Heart left ventricle (tissue), 16 donors: ENCODE data around the gene PRPF6. TPM values are rescaled to one million over a fixed set of nuclear protein-coding genes. Genes with fewer than 3 reads are reported as not detected.

Source experiments
- ATAC-seq, 4 donors: fragments of 200-7000 bp; cut with Tn5 transposase; one replicate each; pipeline ENCODE4 v1.9.1; 2020 to 2022; ENCODE audit warnings: moderate library complexity in 4 of 4, mild to moderate bottlenecking in 3 of 4, moderate number of reproducible peaks in 1 of 4
- DNase-seq, 5 donors: peaks; one replicate each; pipeline ENCODE4 v3.0.0-alpha.2; 2020
- H3K27ac ChIP-seq, 12 donors: fragments of 200-600 bp; sonication (generic) in 4 of 12; one replicate each; pipeline versions ENCODE4 v1.5.0 to v1.8.0; 2016 to 2022; ENCODE audit warnings: mild to moderate bottlenecking in 2 of 12
- H3K27me3 ChIP-seq, 9 donors: fragments of 200-600 bp; sonication (generic) in 2 of 9; one replicate each; pipeline versions ENCODE4 v1.5.1 to v1.8.0; 2016 to 2022; ENCODE audit warnings: mild to moderate bottlenecking in 3 of 9
- H3K36me3 ChIP-seq, 9 donors: fragments of 200-600 bp; sonication (generic) in 2 of 9; one replicate each; pipeline versions ENCODE4 v1.5.0 to v1.8.0; 2018 to 2022; ENCODE audit warnings: mild to moderate bottlenecking in 2 of 9
- H3K4me1 ChIP-seq, 12 donors: fragments of 200-600 bp; sonication (generic) in 4 of 12; one replicate each; pipeline versions ENCODE4 v1.5.0 to v1.8.0; 2016 to 2022; ENCODE audit warnings: mild to moderate bottlenecking in 3 of 12
- H3K4me3 ChIP-seq, 12 donors: fragments of 200-600 bp; sonication (generic) in 4 of 12; one replicate each; pipeline versions ENCODE4 v1.5.0 to v1.8.0; 2017 to 2022; ENCODE audit warnings: mild to moderate bottlenecking in 9 of 12, moderate library complexity in 4 of 12
- H3K9me3 ChIP-seq, 12 donors: fragments of 200-600 bp; sonication (generic) in 4 of 12; one replicate each; pipeline versions ENCODE4 v1.5.0 to v1.8.0; 2016 to 2022; ENCODE audit warnings: mild to moderate bottlenecking in 1 of 12
- POLR2A ChIP-seq, 2 donors: fragments of 450-650 bp; IDR thresholded peaks; one replicate each; pipeline ENCODE4 v1.6.1; 2017; ENCODE audit warnings: antibody characterized with exemption in 2 of 2, mild to moderate bottlenecking in 2 of 2, moderate library complexity in 2 of 2
- WGBS, 4 donors: extraction: QIAGEN DNeasy Blood & Tissue Kit in 2 of 4; methylation state at CpG; one replicate each; pipeline versions ENCODE4 v1.1.5 to v1.1.7; 2013 to 2018; 5-methylcytosine and 5-hydroxymethylcytosine counted together
- intact Hi-C, 10 donors: fragments of 100-400 bp; cut with DNase I; formaldehyde crosslinking; loops; one replicate each; pipeline versions ENCODE4 v1.11.1 to v1.14.2; 2022
- polyA plus RNA-seq, 2 donors: library from polyadenylated mRNA; stranded (reverse); fragments of 200-250 nt; gene quantifications; one replicate each; pipeline ENCODE4 v1.2.3, GENCODE V29; 2013
- total RNA-seq, 9 donors: library from RNA; depleted of rRNA in 2 of 9; stranded (reverse); fragments of >200 nt in 2 of 9; fragmentation: NEBNext Ultra II Directional in 3 of 9; extraction: Animal tissue kit (Norgen Biotek cat#: 25700) in 3 of 9; gene quantifications; one replicate each; pipeline versions ENCODE4 v1.1.0 to v1.2.4, GENCODE V29; 2016 to 2023
- TF ChIP-seq, protein P1 (sequence below), 12 donors: fragments of 200-600 bp; sonication (generic) in 4 of 12; IDR thresholded peaks; one replicate each; pipeline versions ENCODE4 v1.5.0 to v1.8.0; 2018 to 2022; ENCODE audit warnings: antibody characterized with exemption in 12 of 12, mild to moderate bottlenecking in 5 of 12
- donor health status: ischemic (EF 13 %, LVEDD 7.1; RV severe dilation, severe dysfunction).
- donor health status: healthy with polysubstance abuse.
- donor health status: DM: no; HTN: yes; CAD: no.
- donor health status: DM: no; HTN: no; CAD: no.
- donor health status: ischemic (EF 25% LVEDD 6.9; RV normal size, moderate dysfunction).
- donor health status: ischemic (EF 25% LVEDD 5.7; RV mildly dilated, moderate dysfunction).
- donor health status: healthy.
- donor health status: DM: yes; HTN: yes; CAD: no.
- donor health status: ischemic (EF 35%, LVEDD 5.7; RV mildly dilated, moderate dysfunction).
- donor health status: nonischemic (EF 11% LVEDD 7.7; RV severe dilation, severe dysfunction).
- donor health status: DM: yes; HTN: yes; CAD: no.
- donor health status: PGD.
- donor health status: ischemic (EF 29% LVEDD 5.4; RV normal size, mild dysfunction).
- donor health status: nonischemic (EF 23%, LVEDD 6.1; RV moderate dilation, normal function).

The PRPF6 gene
- total and polyA plus RNA-seq, 11 donors, result 31.0 to 62.6 (median 47.6) TPM

- Histone ChIP-seq H3K4me3 (no peak overlapping the region), H3K27ac (peak overlapping the region in 1 of 12 donors; percentile 81), H3K36me3 (peaks cover 6 to 90% (median 78%) of the 10 kb centered on the region in 9 donors), H3K27me3 (no peaks in the 10 kb centered on the region), H3K9me3 (no peaks in the 10 kb centered on the region), H3K4me1 (peaks cover 0 to 16% (median 4%) of the 10 kb centered on the region in 12 donors)
- WGBS, 4 donors, result 49 to 70% (median 64%) methylated on average over 4 to 5 of the region's 5 CpGs
- no peak for ATAC-seq
- DNase-seq, result peak in 3 of 5 donors; percentile 20 to 31 (median 24)
- TF ChIP-seq POLR2A (IDR thresholded peaks at IDR 0.05), result no peak
- TF ChIP-seq, protein P1, sequence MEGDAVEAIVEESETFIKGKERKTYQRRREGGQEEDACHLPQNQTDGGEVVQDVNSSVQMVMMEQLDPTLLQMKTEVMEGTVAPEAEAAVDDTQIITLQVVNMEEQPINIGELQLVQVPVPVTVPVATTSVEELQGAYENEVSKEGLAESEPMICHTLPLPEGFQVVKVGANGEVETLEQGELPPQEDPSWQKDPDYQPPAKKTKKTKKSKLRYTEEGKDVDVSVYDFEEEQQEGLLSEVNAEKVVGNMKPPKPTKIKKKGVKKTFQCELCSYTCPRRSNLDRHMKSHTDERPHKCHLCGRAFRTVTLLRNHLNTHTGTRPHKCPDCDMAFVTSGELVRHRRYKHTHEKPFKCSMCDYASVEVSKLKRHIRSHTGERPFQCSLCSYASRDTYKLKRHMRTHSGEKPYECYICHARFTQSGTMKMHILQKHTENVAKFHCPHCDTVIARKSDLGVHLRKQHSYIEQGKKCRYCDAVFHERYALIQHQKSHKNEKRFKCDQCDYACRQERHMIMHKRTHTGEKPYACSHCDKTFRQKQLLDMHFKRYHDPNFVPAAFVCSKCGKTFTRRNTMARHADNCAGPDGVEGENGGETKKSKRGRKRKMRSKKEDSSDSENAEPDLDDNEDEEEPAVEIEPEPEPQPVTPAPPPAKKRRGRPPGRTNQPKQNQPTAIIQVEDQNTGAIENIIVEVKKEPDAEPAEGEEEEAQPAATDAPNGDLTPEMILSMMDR (IDR thresholded peaks at IDR 0.05), result no peak
- intact Hi-C loops, result no loop called here
These were observed 47.3 kb upstream of the PRPF6 start for GRCh38 chr20:63933646-63934045.

GRCh38 chr20:63934271-63935068 lies 46.5 kb upstream of the PRPF6 start:
- 74 to 82% (median 78%) methylated on average over 37 of the region's 37 CpGs for WGBS, 4 donors
- Histone ChIP-seq H3K4me1 (peaks cover 0 to 16% (median 4%) of the 10 kb centered on the region in 12 donors), H3K9me3 (no peaks in the 10 kb centered on the region), H3K27me3 (no peaks in the 10 kb centered on the region), H3K36me3 (peaks cover 6 to 90% (median 78%) of the 10 kb centered on the region in 9 donors), H3K27ac (peak overlapping the region in 1 of 12 donors; percentile 0), H3K4me3 (no peak overlapping the region)
- intact Hi-C loops, result no loop called here
- peak in 2 of 5 donors; percentile 30 to 50 for DNase-seq
- TF ChIP-seq POLR2A (IDR thresholded peaks at IDR 0.05), result no peak
- TF ChIP-seq, protein P1 (IDR thresholded peaks at IDR 0.05), result peak in 10 of 12 donors; percentile 7 to 35 (median 18)
- no peak for ATAC-seq

DNA sequence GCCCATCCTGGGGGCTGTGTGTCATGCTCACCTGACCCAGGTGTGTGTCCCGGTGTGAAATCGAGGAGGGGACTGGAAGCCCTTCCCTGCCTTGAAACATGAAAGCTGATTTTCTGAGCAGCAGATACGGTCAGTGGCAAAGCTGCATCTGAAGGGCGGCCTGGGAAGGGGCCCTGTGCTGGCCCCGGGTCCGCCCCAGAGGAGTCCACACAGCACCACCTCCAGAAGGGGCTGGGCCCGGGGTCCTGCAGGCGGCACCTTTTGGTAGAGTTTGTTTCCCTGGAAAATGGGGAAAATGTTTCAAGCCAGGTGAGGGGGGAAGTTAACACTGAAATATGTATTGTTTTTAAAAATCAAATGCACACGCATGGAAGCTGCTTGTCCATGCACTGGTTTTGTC lies 45.5 kb upstream of the PRPF6 start:
- WGBS, 4 donors, result 91 to 94% (median 92%) methylated on average over 7 to 9 of the region's 9 CpGs
- Histone ChIP-seq H3K9me3 (no peaks in the 10 kb centered on the region), H3K4me3 (no peak overlapping the region), H3K36me3 (peaks cover 6 to 90% (median 78%) of the 10 kb centered on the region in 9 donors), H3K27ac (no peak overlapping the region), H3K27me3 (no peaks in the 10 kb centered on the region), H3K4me1 (peaks cover 0 to 14% (median 3%) of the 10 kb centered on the region in 12 donors)
- ATAC-seq (no peak), DNase-seq (peak in 1 of 5 donors; percentile 40)
- intact Hi-C loops, result no loop called here
- TF ChIP-seq, protein P1 (IDR thresholded peaks at IDR 0.05), result no peak
- no peak for TF ChIP-seq POLR2A (IDR thresholded peaks at IDR 0.05)

- peaks cover 0 to 83% (median 68%) of the 10 kb centered on the region in 9 donors for H3K36me3 ChIP-seq
- intact Hi-C loops, result no loop called here
- no peak overlapping the region for H3K4me3 ChIP-seq
- no peak overlapping the region for H3K27ac ChIP-seq
- TF ChIP-seq, protein P1 (IDR thresholded peaks at IDR 0.05), result no peak
- TF ChIP-seq POLR2A (IDR thresholded peaks at IDR 0.05), result no peak
- ATAC-seq, result no peak
- no peaks in the 10 kb centered on the region for H3K9me3 ChIP-seq
- H3K4me1 ChIP-seq, result peaks cover 0 to 11% (median 3%) of the 10 kb centered on the region in 12 donors
- DNase-seq, result no peak
- 85 to 93% (median 90%) methylated on average over 14 of the region's 14 CpGs for WGBS, 4 donors
- no peaks in the 10 kb centered on the region for H3K27me3 ChIP-seq
These were observed 43.3 kb upstream of the PRPF6 start for GRCh38 chr20:63937596-63937995.
